Endothelial cell of umbilical vein (primary cell): Measurements from ENCODE around the gene BHLHE41.

ENCODE experiments used
- EZH2 ChIP-seq: IDR thresholded peaks from 2 replicates; pipeline ENCODE4 v1.6.1; 2012; ENCODE audit warnings: borderline replicate concordance, low read depth, mild to moderate bottlenecking, moderate library complexity, low read length, inconsistent platforms; ENCODE audit not compliant: severe bottlenecking
- FOS ChIP-seq: IDR thresholded peaks from 2 replicates; pipeline ENCODE4 v1.6.1; 2011; ENCODE audit warnings: mild to moderate bottlenecking, low read length, moderate library complexity, borderline replicate concordance; ENCODE audit not compliant: insufficient read depth
- GATA2 ChIP-seq: IDR thresholded peaks from 2 replicates; pipeline ENCODE4 v1.7.0; 2011; ENCODE audit warnings: low read depth, mild to moderate bottlenecking, moderate library complexity, mixed read lengths, low read length; ENCODE audit not compliant: insufficient read length, insufficient read depth
- MYC ChIP-seq: IDR thresholded peaks from one replicate; pipeline ENCODE4 v1.6.1; 2011; ENCODE audit warnings: mild to moderate bottlenecking, low read depth, low read length
- POLR2A ChIP-seq: IDR thresholded peaks from 2 replicates; pipeline ENCODE4 v1.6.1; 2012; ENCODE audit warnings: low read depth, mild to moderate bottlenecking, control low read depth, low read length
- POLR2AphosphoS5 ChIP-seq: IDR thresholded peaks from 2 replicates; pipeline ENCODE4 v1.6.1; 2012; ENCODE audit warnings: low read depth, mild to moderate bottlenecking, control low read depth, low read length, moderate library complexity; ENCODE audit not compliant: insufficient read depth
- TF ChIP-seq, protein P1 (sequence below), 2 donors: IDR thresholded peaks; 1 replicate in 1 of 2; 2 replicates in 1 of 2; pipeline ENCODE4 v1.5.1; 2011; ENCODE audit warnings: low read length in 2 of 2, mild to moderate bottlenecking in 2 of 2, moderate library complexity in 2 of 2, control low read depth in 1 of 2, inconsistent platforms in 1 of 2, low read depth in 1 of 2; ENCODE audit not compliant: insufficient read depth in 1 of 2; ENCODE audit errors: extremely low read depth in 1 of 2

DNA sequence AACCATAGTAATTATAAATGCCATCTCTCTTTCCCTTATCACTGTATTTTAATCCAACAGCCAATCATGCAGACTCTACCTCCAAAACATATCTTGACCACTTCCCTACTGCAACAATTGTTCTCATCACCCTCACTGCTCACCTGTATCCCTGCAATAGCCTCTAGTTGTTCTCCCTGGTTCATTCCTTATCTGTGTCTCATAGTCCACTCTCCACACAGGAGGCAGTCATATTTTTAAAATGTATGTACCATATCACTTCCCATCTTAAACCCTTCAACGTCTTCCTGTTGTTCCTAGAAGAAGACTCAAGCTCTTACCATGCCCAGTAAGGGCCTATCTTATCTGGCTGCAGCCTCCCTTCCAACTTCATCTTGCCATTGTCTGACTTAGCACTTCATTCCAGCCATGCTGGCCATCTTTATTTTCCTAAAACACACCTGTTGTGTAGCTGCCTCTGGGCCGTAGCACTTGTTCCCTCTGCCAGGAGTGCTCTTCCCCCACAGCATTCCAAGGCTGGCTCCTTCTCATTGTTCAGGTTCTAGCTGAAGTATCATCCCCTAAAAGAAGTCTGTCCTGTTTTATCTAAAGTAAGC lies 27.8 kb upstream of the BHLHE41 start:
- TF ChIP-seq, protein P1, sequence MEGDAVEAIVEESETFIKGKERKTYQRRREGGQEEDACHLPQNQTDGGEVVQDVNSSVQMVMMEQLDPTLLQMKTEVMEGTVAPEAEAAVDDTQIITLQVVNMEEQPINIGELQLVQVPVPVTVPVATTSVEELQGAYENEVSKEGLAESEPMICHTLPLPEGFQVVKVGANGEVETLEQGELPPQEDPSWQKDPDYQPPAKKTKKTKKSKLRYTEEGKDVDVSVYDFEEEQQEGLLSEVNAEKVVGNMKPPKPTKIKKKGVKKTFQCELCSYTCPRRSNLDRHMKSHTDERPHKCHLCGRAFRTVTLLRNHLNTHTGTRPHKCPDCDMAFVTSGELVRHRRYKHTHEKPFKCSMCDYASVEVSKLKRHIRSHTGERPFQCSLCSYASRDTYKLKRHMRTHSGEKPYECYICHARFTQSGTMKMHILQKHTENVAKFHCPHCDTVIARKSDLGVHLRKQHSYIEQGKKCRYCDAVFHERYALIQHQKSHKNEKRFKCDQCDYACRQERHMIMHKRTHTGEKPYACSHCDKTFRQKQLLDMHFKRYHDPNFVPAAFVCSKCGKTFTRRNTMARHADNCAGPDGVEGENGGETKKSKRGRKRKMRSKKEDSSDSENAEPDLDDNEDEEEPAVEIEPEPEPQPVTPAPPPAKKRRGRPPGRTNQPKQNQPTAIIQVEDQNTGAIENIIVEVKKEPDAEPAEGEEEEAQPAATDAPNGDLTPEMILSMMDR (IDR thresholded peaks at IDR 0.05; ENCODE audit: extremely low read depth in 1 of 2, insufficient read depth in 1 of 2, low read depth in 1 of 2, low read length in 2 of 2) = no peak
- TF ChIP-seq POLR2A = no peak
- TF ChIP-seq GATA2 = no peak
- TF ChIP-seq POLR2AphosphoS5 = no peak
- TF ChIP-seq MYC = no peak
- TF ChIP-seq EZH2 = no peak
- no peak for TF ChIP-seq FOS
